ENCODE results near the gene ZFP91.

DNA sequence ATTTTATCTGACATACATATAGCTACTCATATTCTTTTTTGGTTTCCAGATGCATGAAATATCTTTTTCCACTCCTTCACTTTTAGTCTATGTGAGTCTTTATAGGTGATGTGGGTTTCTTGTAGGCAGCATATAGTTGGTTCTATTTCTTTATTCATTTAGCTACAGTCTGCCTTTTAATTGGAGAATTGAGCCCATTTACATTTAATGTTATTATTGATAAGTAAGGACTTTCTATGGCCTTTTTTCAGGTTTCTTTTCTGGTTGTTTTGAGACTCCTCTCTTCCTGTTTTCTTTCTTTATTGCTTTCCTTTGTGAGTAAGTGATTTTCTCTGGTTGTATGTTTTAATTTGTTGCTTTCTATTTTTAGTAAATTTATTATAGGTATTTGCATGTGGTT, 70.8 kb downstream of the ZFP91 start:
- TF ChIP-seq, protein P1, sequence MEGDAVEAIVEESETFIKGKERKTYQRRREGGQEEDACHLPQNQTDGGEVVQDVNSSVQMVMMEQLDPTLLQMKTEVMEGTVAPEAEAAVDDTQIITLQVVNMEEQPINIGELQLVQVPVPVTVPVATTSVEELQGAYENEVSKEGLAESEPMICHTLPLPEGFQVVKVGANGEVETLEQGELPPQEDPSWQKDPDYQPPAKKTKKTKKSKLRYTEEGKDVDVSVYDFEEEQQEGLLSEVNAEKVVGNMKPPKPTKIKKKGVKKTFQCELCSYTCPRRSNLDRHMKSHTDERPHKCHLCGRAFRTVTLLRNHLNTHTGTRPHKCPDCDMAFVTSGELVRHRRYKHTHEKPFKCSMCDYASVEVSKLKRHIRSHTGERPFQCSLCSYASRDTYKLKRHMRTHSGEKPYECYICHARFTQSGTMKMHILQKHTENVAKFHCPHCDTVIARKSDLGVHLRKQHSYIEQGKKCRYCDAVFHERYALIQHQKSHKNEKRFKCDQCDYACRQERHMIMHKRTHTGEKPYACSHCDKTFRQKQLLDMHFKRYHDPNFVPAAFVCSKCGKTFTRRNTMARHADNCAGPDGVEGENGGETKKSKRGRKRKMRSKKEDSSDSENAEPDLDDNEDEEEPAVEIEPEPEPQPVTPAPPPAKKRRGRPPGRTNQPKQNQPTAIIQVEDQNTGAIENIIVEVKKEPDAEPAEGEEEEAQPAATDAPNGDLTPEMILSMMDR (conservative IDR thresholded peaks at IDR 0.05; ENCODE audit: low read depth, low read length) = no peak
- TF ChIP-seq EZH2 (IDR thresholded peaks at IDR 0.05; ENCODE audit: borderline replicate concordance, low read depth, low read length, poor library complexity, severe bottlenecking) = no peak
